Spleen (tissue), 11 donors: ENCODE data around the gene KCNQ1. TPM values are rescaled to one million over a fixed set of nuclear protein-coding genes. Genes with fewer than 3 reads are reported as not detected.
A peak's percentile ranks its signal among the peaks of the same experiment; 100 is the strongest.

Experiments used
- DNase-seq: peaks from one replicate; pipeline ENCODE4 v3.0.0-alpha.2; 2020
- H3K27ac ChIP-seq, 8 donors: fragments of 200-600 bp; sonication (generic) in 7 of 8; 1 replicate in 4 of 8; 2 replicates in 4 of 8; pipeline versions ENCODE4 v1.5.0 to v1.8.0; 2016 to 2021; ENCODE audit warnings: inconsistent platforms in 4 of 8, mild to moderate bottlenecking in 4 of 8, moderate library complexity in 1 of 8
- H3K27me3 ChIP-seq, 7 donors: fragments of 200-600 bp; sonication (generic) in 6 of 7; replicated peaks in 1 of 7; 1 replicate in 4 of 7; 2 replicates in 3 of 7; pipeline versions ENCODE4 v1.5.0 to v1.8.0; 2016 to 2021; ENCODE audit warnings: inconsistent platforms in 3 of 7, mild to moderate bottlenecking in 1 of 7
- H3K36me3 ChIP-seq, 6 donors: fragments of 200-600 bp; sonication (generic) in 5 of 6; 1 replicate in 4 of 6; 2 replicates in 2 of 6; pipeline versions ENCODE4 v1.5.0 to v1.8.0; 2016 to 2021; ENCODE audit warnings: inconsistent platforms in 2 of 6
- H3K4me1 ChIP-seq, 6 donors: fragments of 200-600 bp; sonication (generic) in 5 of 6; 1 replicate in 3 of 6; 2 replicates in 3 of 6; pipeline versions ENCODE4 v1.5.0 to v1.8.0; 2016 to 2021; ENCODE audit warnings: inconsistent platforms in 3 of 6
- H3K4me3 ChIP-seq, 8 donors: fragments of 200-600 bp; sonication (generic) in 7 of 8; 1 replicate in 4 of 8; 2 replicates in 4 of 8; pipeline versions ENCODE4 v1.5.0 to v1.8.0; 2016 to 2021; ENCODE audit warnings: inconsistent platforms in 4 of 8, mild to moderate bottlenecking in 4 of 8, moderate library complexity in 2 of 8
- H3K9me3 ChIP-seq, 8 donors: fragments of 200-600 bp; sonication (generic) in 7 of 8; 1 replicate in 4 of 8; 2 replicates in 4 of 8; pipeline versions ENCODE4 v1.5.0 to v1.8.0; 2016 to 2021; ENCODE audit warnings: inconsistent platforms in 4 of 8
- POLR2A ChIP-seq, 3 donors: fragments of 450-650 bp; IDR thresholded peaks; one replicate each; pipeline ENCODE4 v1.5.1; 2017; ENCODE audit warnings: antibody characterized with exemption in 3 of 3, mild to moderate bottlenecking in 1 of 3
- POLR2AphosphoS5 ChIP-seq, 3 donors: sonication (generic); formaldehyde crosslinking; IDR thresholded peaks; one replicate each; pipeline ENCODE4 v1.5.1; 2017; ENCODE audit warnings: antibody characterized with exemption in 3 of 3
- WGBS, 5 donors: extraction: QIAGEN DNeasy Blood & Tissue Kit in 3 of 5; methylation state at CpG; one replicate each; pipeline versions ENCODE4 v1.1.5 to v1.1.7; 2013 to 2018; 5-methylcytosine and 5-hydroxymethylcytosine counted together
- intact Hi-C: fragments of 100-400 bp; cut with DNase I; formaldehyde crosslinking; loops from one replicate; pipeline ENCODE4 v1.15.0; 2023; ENCODE audit warnings: low total_unique reads
- polyA plus RNA-seq, 3 donors: library from polyadenylated mRNA; stranded (reverse); fragments of 200-250 nt; gene quantifications; one replicate each; pipeline ENCODE4 v1.2.1, GENCODE V29; 2013
- total RNA-seq, 7 donors: library from RNA; depleted of rRNA in 3 of 7; stranded (reverse); fragments of >200 nt in 3 of 7; fragmentation: NEBNext Ultra II Directional in 4 of 7; extraction: Animal tissue kit (Norgen Biotek cat#: 25700) in 4 of 7; gene quantifications; one replicate each; pipeline versions ENCODE4 v1.1.0 to v1.2.1, GENCODE V29; 2016 to 2021
- TF ChIP-seq, protein P1 (sequence below), 11 experiments: fragments of 200-600 bp in 7 of 11; fragments of 450-650 bp in 4 of 11; sonication (generic) in 4 of 11; IDR thresholded peaks in 8 of 11; conservative IDR thresholded peaks in 3 of 11; 1 replicate in 7 of 11; 2 replicates in 4 of 11; pipeline versions ENCODE4 v1.4.0 to v1.8.0; 2016 to 2021; ENCODE audit warnings: antibody characterized with exemption in 11 of 11, inconsistent platforms in 4 of 11, mild to moderate bottlenecking in 1 of 11
- donor health status: healthy with polysubstance abuse.
- donor health status: DM: no; HTN: no; CAD: no; lungs with moderate emphysema.
- donor health status: DM: no; HTN: no; CAD: no.
- donor health status: Bipolar disorder and iron deficiency.
- donor health status: healthy.
- donor health status: DM: no; HTN: no; CAD: no.
- donor health status: DM: yes; HTN: yes; CAD: no.

Gene KCNQ1
- total and polyA plus RNA-seq, 10 donors = 3.3 to 21.6 (median 13.5) TPM

DNA sequence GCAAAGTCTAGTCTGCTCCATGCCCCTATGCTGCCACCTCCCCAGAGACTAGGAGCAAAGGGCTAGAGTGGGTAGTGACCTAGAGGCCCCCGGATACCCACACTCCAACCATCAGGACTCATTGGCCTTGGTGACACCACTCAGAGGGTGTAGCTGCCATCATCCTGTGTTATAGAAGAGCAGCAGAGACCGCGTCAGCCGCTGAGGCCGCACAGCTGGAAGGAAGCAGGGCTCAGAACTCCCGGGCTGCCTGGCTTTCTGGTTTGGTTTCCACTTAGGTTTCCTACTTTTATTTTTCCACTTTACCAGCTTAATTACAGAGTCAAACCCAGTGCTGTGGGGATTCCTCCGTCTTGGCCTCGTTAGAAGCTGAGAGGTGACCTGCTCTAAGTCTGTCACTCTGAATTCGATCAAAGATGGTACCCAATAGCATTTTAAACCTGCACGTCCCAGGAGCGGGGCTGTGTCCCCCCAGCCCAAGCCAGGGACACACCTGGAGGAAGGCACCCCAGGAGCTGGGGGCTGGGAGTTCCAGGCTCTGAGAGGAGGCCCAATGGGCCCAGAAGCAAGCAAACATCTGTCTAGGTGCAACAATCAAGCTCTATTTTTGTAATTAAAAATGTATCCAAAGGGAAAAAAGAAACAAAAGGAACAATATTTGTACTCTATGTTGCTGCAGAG lies 442.8 kb downstream of the KCNQ1 start:
- H3K4me3 ChIP-seq = no peak overlapping the region
- no peaks in the 10 kb centered on the region for H3K9me3 ChIP-seq
- no peaks in the 10 kb centered on the region for H3K36me3 ChIP-seq
- peaks cover 0 to 37% (median 13%) of the 10 kb centered on the region in 7 donors for H3K27me3 ChIP-seq
- WGBS, 5 donors = 60 to 72% (median 65%) methylated on average over 11 of the region's 11 CpGs
- peak overlapping the region in 3 of 8 donors; percentile 17 to 63 (median 17) for H3K27ac ChIP-seq
- H3K4me1 ChIP-seq = peaks cover 14 to 81% (median 58%) of the 10 kb centered on the region in 6 donors
- intact Hi-C loops = loop anchor here (2.0 kb wide), 1 partner anchor 355 kb away; no protein-coding TSS in a partner anchor
- TF ChIP-seq POLR2A (IDR thresholded peaks at IDR 0.05) (no peak), POLR2AphosphoS5 (IDR thresholded peaks at IDR 0.05) (no peak)
- TF ChIP-seq, protein P1, sequence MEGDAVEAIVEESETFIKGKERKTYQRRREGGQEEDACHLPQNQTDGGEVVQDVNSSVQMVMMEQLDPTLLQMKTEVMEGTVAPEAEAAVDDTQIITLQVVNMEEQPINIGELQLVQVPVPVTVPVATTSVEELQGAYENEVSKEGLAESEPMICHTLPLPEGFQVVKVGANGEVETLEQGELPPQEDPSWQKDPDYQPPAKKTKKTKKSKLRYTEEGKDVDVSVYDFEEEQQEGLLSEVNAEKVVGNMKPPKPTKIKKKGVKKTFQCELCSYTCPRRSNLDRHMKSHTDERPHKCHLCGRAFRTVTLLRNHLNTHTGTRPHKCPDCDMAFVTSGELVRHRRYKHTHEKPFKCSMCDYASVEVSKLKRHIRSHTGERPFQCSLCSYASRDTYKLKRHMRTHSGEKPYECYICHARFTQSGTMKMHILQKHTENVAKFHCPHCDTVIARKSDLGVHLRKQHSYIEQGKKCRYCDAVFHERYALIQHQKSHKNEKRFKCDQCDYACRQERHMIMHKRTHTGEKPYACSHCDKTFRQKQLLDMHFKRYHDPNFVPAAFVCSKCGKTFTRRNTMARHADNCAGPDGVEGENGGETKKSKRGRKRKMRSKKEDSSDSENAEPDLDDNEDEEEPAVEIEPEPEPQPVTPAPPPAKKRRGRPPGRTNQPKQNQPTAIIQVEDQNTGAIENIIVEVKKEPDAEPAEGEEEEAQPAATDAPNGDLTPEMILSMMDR (IDR thresholded peaks at IDR 0.05 in 8 of 11, conservative IDR thresholded peaks at IDR 0.05 in 3 of 11) = no peak
- peak; percentile 75 for DNase-seq

DNA sequence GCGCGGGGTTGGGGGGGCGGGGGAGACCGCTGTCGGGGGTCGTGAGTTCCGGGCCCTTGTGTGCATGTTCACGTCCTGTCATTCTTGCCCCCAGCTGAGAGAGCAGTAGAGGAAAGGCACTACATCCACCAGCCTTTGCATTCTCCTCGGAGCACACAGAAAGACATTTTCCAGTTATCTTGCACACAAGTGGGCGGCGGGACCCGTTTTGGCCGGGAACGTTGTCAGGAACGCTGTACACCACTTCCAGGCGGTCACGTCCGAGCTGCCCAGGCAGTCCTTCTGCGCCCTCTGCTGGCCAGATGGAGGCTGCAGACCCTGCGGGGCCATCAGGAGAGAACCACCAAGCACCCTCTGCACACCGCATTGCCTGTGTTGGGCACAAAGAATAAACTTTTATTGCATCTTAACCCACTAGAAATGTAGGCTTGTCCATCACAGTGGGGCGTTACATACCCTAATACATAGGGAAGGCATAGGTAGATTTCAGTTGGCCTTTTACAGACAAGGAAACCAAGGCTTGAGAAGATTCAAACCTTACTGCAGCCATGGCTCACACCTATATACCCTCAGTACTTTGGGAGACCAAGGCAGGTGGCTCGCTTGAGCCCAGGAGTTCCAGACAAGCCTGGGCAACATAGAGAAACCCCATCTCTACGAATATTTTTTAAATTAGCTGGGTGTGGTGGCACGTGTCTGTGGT lies 443.6 kb downstream of the KCNQ1 start:
- peaks cover 0 to 30% (median 11%) of the 10 kb centered on the region in 7 donors for H3K27me3 ChIP-seq

DNA sequence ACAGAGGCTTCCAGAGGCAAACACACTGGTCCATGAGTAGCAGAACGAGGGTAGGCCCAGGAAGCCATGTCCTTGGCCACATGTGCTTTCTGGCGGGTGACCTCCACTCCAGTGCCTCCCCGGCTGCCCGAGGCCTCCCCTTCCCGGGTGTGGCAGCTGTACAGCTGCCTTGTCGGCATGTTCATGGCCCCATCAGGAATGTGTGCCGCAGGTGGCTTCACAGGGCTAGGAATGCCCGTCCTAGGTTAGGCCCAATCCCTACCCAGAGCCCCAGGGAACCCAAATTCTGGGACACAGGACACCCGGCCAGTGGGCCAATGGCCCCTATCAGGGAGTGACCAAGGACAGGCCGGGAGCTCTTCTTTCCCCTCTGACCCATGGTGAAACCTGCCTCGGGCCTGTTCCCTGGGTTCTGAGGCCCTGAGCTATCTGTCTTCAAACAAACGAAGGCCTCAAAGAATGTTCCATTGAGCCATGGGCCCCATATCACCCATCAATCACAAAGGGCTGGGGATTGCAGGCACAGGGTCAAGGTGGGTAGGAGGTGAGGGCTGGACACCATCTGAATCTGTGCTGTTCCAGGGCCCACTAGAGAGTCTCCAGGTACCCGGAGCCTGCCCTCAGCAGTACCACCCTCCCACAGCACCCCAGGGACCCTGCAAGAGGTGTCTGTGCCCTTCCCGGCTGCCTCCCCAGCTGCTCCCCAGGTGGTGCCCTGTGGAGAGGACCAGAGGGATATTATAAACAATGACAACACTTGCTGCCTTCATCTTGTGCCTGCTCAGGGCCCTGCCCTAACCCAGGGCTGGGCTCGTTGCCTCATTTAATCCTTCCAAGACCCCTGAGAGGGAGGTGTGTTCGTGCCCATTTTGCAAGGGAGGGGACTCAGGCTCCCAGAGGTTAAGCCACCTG lies 444.8 kb downstream of the KCNQ1 start:
- peak; percentile 74 for DNase-seq
- no peaks in the 10 kb centered on the region for H3K36me3 ChIP-seq
- H3K27ac ChIP-seq = no peak overlapping the region
- 77 to 90% (median 80%) methylated on average over 9 to 16 of the region's 16 CpGs for WGBS, 5 donors
- peaks cover 14 to 69% (median 50%) of the 10 kb centered on the region in 6 donors for H3K4me1 ChIP-seq
- intact Hi-C loops = loop anchor here (2.0 kb wide), 2 partner anchors 357 to 461 kb away; no protein-coding TSS in a partner anchor
- H3K4me3 ChIP-seq = no peak overlapping the region
- no peak for TF ChIP-seq POLR2AphosphoS5 (IDR thresholded peaks at IDR 0.05)
- TF ChIP-seq POLR2A (IDR thresholded peaks at IDR 0.05) = no peak
- TF ChIP-seq, protein P1 (IDR thresholded peaks at IDR 0.05 in 8 of 11, conservative IDR thresholded peaks at IDR 0.05 in 3 of 11) = peak in 1 of 11 experiments; percentile 2
- H3K9me3 ChIP-seq = no peaks in the 10 kb centered on the region
- peaks cover 0 to 18% (median 0%) of the 10 kb centered on the region in 7 donors for H3K27me3 ChIP-seq

More for the DNA sequence above, 443.6 kb downstream of the KCNQ1 start:
- Histone ChIP-seq H3K27ac (no peak overlapping the region), H3K9me3 (no peaks in the 10 kb centered on the region), H3K4me1 (peaks cover 14 to 80% (median 57%) of the 10 kb centered on the region in 6 donors), H3K36me3 (no peaks in the 10 kb centered on the region), H3K4me3 (peak overlapping the region in 1 of 8 donors; percentile 4)
- intact Hi-C loops = loop anchor here (2.0 kb wide), 1 partner anchor 356 kb away; no protein-coding TSS in a partner anchor
- 25 to 35% (median 31%) methylated on average over 17 to 25 of the region's 25 CpGs for WGBS, 5 donors
- TF ChIP-seq, protein P1 (IDR thresholded peaks at IDR 0.05 in 8 of 11, conservative IDR thresholded peaks at IDR 0.05 in 3 of 11) = peak; percentile 90 to 99 (median 98)
- no peak for TF ChIP-seq POLR2A (IDR thresholded peaks at IDR 0.05)
- peak; percentile 54 to 75 (median 73) for TF ChIP-seq POLR2AphosphoS5 (IDR thresholded peaks at IDR 0.05)
- peak; percentile 97 for DNase-seq
